NCI-H510A (cell line): Measurements from ENCODE around the gene SLC24A4.

Experiments used
- DNase-seq: peaks from one replicate; lab custom pipeline; 2025; lab: John Stamatoyannopoulos, UW

Gene SLC24A4

DNA sequence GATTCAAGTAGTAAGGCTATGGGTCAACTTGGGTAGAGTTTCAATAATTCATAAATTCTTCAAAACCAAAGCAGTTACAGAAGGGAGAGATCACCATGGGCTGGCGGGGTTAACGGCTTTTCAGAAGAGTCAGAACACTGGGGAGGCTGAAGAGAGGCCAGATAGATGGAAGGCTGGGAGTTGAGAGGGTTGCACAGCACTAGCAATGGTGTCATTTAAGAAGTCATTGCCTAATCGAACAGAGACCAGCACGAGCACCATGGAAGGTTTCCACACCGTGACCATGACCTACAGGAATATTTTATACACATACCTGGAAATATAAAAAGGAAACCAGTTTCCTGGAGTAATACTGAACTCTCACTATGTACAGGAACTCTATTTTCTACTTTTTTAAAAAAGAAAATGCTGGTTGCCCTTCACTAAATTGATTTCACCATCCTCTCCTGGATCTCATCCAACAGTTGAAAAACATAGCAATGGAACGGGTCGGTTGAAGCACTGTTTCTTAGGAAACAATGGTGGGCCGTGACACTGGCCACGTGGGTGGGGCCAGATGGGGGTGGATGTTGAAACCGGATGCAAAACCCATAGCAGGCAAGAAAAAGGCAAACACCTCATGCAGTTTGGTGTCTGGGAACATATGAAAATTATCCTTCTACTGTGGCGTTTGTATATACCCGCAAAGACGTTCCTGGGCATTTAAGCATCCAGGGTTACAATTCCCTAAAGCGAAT, 152.7 kb downstream of the SLC24A4 start:
- DNase-seq: no peak

DNA sequence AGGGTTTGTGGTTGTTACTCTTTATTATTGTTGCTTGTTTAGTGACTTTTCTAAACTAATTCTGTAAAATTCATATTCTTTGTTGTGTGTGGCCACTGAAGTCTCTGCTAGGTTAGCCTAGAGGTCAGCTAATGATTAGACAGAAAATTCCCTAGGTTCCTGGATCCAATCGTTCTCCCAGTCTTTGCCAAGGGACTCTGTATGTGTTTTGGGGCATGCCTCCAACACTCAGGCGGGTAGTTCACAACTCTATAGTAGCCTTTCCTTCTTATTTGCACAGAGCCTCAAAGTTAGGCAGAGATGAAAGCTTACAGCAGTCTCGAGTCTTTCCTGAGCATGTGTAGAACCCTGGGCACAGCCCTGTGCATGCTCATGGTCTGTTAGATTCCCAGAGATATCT, 157.9 kb downstream of the SLC24A4 start:
- DNase-seq: no peak

- no peak for DNase-seq
Measured at GRCh38 chr14:92481386-92481785, 158.4 kb downstream of the SLC24A4 start.

GRCh38 chr14:92481811-92482555, 159.0 kb downstream of the SLC24A4 start:
- no peak for DNase-seq

DNA sequence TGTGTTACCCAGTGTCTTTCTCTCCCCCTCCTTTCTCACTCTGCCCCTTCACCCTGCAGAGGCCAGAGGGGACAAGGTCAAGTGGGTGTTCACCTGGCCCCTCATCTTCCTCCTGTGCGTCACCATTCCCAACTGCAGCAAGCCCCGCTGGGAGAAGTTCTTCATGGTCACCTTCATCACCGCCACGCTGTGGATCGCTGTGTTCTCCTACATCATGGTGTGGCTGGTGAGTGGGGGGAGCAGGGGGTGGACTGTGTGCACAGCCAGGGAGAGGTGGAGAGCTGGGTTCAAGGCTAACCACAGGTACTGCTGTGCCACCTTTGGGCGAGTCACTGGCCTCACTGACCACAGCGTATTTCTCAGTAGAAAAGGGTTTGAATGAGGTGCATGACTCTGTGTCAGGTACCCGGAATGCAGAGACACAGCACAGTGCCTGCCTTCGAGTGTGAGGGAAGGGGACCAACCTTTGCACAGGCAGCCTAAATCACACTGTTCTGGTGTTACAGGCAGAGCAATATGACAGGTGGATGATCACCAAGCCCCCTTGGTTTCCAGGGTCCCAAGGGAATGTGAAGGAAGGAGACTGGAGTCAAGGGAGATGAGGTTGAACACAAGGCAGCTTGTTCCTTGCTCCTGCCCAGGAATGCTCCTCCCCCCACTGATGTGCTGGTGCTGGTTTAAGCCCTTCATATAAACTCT, 159.8 kb downstream of the SLC24A4 start:
- no peak for DNase-seq

GRCh38 chr14:92484132-92484823, 161.3 kb downstream of the SLC24A4 start:
- no peak for DNase-seq

- DNase-seq: no peak
Measured at GRCh38 chr14:92486881-92487280, 163.9 kb downstream of the SLC24A4 start.

GRCh38 chr14:92487513-92488133, 164.7 kb downstream of the SLC24A4 start:
- DNase-seq: no peak

- no peak for DNase-seq
Measured at GRCh38 chr14:92489394-92490238, 166.7 kb downstream of the SLC24A4 start.

DNA sequence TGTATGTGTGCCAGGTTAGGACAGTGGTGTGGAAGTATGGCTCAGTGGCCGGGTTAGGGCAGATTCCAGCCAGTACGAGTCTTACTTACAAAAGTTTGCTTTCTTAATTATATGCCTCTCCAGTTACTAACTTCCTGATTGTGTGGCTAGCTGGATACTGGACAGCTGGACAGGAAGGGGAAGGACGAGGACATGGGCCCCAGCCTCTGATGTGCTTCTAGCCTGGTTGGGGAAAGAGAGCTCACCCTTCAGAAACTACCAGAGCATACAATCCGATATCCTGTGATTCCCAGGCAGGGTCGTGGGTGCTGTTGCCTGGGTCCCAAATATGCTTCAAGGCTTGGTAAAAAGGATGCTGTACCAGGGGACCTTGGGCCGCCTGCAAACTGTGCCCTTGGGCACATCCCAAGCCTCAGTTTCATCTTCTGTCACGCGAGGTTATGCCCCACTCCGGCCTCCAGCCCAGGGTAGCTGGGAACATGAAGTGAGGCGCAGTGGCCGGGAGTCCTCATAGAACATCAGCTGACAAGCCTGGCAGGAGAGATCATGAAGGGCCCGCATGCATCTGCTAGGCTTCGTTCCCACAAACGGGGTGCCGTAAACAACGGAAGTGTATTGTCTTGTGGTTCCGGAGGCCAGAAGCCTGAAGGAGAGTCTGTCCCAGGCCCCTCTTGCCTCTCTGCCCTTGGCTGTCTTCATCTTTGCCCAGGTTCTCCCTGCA, 167.4 kb downstream of the SLC24A4 start:
- DNase-seq: no peak

DNA sequence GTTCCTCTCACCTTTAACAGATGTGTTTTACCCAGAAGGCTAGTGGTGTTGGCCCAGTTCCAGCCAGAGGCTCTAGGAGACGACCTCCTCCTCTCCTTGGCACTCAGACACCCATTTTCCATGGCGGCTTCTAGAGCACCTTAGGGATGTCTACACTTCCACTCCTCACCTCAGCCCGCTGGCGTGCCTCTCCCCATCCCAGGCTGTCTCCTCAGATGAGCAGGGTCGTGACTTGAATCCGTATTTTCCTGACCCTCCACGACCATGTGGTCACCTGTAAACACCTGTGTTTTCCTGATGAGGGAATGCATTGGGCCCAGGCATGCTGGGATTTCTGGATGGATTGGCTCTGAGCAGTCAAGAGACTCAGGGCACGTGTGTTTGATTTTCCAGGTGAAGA, 168.8 kb downstream of the SLC24A4 start:
- no peak for DNase-seq

GRCh38 chr14:92492258-92492657, 169.3 kb downstream of the SLC24A4 start:
- no peak for DNase-seq

DNA sequence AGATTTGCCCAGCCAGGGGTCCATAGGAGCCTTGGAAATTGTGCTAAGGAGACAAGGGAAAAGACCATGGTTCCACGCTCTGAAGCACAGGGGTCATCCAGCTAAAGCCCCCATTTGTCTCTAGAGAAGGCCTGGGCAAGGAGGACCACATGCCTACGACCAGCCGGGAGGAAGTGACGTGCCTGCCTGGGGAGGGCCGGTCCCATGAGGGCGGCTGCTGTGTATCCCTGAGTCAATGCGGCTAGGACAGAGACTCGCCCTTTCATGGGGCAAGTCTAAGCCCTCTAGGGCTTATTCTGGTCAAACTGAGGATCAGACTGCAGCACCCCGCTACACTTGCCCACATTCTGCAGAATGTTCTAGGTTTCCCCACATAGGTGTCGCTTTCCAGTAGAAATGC, 170.1 kb downstream of the SLC24A4 start:
- no peak for DNase-seq

DNA sequence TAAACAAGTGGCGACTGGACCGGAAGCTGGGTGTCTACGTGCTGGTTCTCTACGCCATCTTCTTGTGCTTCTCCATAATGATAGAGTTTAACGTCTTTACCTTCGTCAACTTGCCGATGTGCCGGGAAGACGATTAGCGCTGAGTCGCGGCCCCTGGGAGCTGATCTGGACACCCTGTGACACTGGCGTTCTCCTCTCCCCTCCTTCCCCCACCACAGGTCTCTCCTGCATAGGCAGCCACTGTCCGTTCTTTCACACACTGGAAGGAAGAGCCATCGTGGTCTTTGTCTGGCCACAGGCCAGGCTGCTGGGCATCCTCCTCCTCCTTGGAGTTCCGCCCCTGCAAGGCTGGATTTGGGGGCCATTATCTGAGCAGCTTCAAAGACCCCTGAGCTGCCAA, 170.5 kb downstream of the SLC24A4 start:
- no peak for DNase-seq

- DNase-seq: no peak
Measured at GRCh38 chr14:92494512-92494911, 171.5 kb downstream of the SLC24A4 start.

GRCh38 chr14:92495027-92495426, 172.1 kb downstream of the SLC24A4 start:
- no peak for DNase-seq

- no peak for DNase-seq
Measured at GRCh38 chr14:92496191-92496857, 173.4 kb downstream of the SLC24A4 start.

GRCh38 chr14:92497391-92497790, 174.4 kb downstream of the SLC24A4 start:
- no peak for DNase-seq

DNA sequence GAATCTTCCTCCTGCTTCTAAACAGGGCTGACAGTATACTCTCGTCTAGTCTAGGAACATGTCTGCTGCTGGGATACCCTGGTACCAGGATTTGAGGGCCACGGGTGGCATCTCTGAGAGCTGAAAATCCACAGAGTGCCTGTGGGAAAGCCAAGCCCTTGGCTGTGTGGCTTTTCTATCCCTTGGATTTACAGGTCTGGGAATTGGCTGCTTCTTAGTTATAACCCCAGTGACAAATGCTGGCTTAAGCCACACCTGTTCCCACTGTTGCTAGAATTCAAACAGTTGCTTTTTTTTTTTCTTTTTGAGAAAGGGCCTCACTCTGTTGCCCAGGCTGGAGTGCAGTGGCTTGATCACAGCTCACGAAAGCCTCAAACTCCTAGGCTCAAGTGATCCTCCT, 176.3 kb downstream of the SLC24A4 start:
- DNase-seq: no peak

- DNase-seq: no peak
Measured at GRCh38 chr14:92500491-92500941, 177.6 kb downstream of the SLC24A4 start.
